PC-3 (cell line): Measurements from ENCODE around the gene MSTN. TPM values are rescaled to one million over a fixed set of nuclear protein-coding genes. Genes with fewer than 3 reads are reported as not detected.

Experiments
- ATAC-seq: fragments of 200-7000 bp; cut with Tn5 transposase; 2 replicates; pipeline ENCODE4 v1.9.1; 2020; ENCODE audit warnings: mild to moderate bottlenecking, moderate library complexity
- BruUV-seq: library from RNA; stranded (reverse); fragments of 400-500 nt; replicated peaks from 2 replicates; lab custom pipeline; 2021; lab: Mats Ljungman, UMichigan
- CTCF ChIA-PET: fragments of 300-600 bp; sonication (Branson Sonifier 250); formaldehyde crosslinking; loops from one replicate; lab custom pipeline; 2022; ENCODE audit warnings: antibody characterized with exemption; lab: Charles Lee
- POLR2A ChIA-PET: fragments of 300-600 bp; sonication (Branson Sonifier 250); formaldehyde crosslinking; loops from one replicate; lab custom pipeline; 2022; ENCODE audit warnings: antibody characterized with exemption; ENCODE audit not compliant: unreplicated experiment; lab: Charles Lee
- DNase-seq: peaks from one replicate; pipeline ENCODE4 v3.0.0-alpha.2; 2015
- H2AFZ ChIP-seq: fragments of 300-600 bp; sonication (generic); 2 replicates; pipeline ENCODE4 v1.6.0; 2016; ENCODE audit warnings: antibody characterized with exemption, low read length
- H3F3A ChIP-seq: fragments of 300-600 bp; sonication (generic); one replicate; pipeline ENCODE4 v1.6.0; 2017; ENCODE audit warnings: antibody characterized with exemption, low read length, control low read depth, mild to moderate bottlenecking; ENCODE audit not compliant: unreplicated experiment
- H3K27ac ChIP-seq: fragments of 300-600 bp; sonication (generic); 2 replicates; pipeline ENCODE4 v1.5.1; 2016; ENCODE audit warnings: mild to moderate bottlenecking, low read length
- H3K27me3 ChIP-seq: fragments of 300-600 bp; sonication (generic); 2 replicates; pipeline ENCODE4 v1.6.1; 2016; ENCODE audit warnings: low read length, mixed read lengths
- H3K36me3 ChIP-seq: fragments of 300-600 bp; sonication (generic); 2 replicates; pipeline ENCODE4 v1.6.1; 2016; ENCODE audit warnings: low read depth, mixed run types, low read length, mixed read lengths
- H3K4me1 ChIP-seq: fragments of 300-600 bp; sonication (generic); 2 replicates; pipeline ENCODE4 v1.5.1; 2016; ENCODE audit warnings: low read length; ENCODE audit not compliant: insufficient read depth
- H3K4me2 ChIP-seq: fragments of 300-600 bp; sonication (generic); 2 replicates; pipeline ENCODE4 v1.6.0; 2016; ENCODE audit warnings: low read length
- H3K4me3 ChIP-seq: fragments of 300-600 bp; sonication (generic); 2 replicates; pipeline ENCODE4 v1.5.1; 2016; ENCODE audit warnings: mild to moderate bottlenecking, low read length, mixed read lengths
- H3K79me2 ChIP-seq: fragments of 300-600 bp; sonication (generic); 2 replicates; pipeline ENCODE4 v1.6.1; 2017; ENCODE audit warnings: low read length, mixed read lengths
- H3K9ac ChIP-seq: fragments of 300-600 bp; sonication (generic); 2 replicates; pipeline ENCODE4 v1.6.0; 2016; ENCODE audit warnings: mild to moderate bottlenecking, low read length
- H3K9me2 ChIP-seq: fragments of 300-600 bp; sonication (generic); replicated peaks from 2 replicates; pipeline ENCODE4 v1.6.1; 2016; ENCODE audit warnings: mixed run types, low read length, mixed read lengths
- H3K9me3 ChIP-seq: fragments of 300-600 bp; sonication (generic); 2 replicates; pipeline ENCODE4 v1.6.1; 2016; ENCODE audit warnings: low read length, mixed read lengths
- H4K20me1 ChIP-seq: fragments of 300-600 bp; sonication (generic); 2 replicates; pipeline ENCODE4 v1.6.1; 2016; ENCODE audit warnings: low read length, mixed read lengths
- EZH2 ChIP-seq: fragments of 300-600 bp; sonication (generic); IDR thresholded peaks from one replicate; pipeline ENCODE4 v1.6.1; 2017; ENCODE audit warnings: antibody characterized with exemption, mild to moderate bottlenecking, low read length; ENCODE audit not compliant: unreplicated experiment
- EZH2phosphoT487 ChIP-seq: fragments of 300-600 bp; sonication (generic); IDR thresholded peaks from 2 replicates; pipeline ENCODE4 v1.6.1; 2018; ENCODE audit warnings: mild to moderate bottlenecking, antibody characterized with exemption, low read length, borderline replicate concordance
- intact Hi-C: fragments of 100-400 bp; cut with micrococcal nuclease; formaldehyde crosslinking; loops from 2 replicates; pipeline ENCODE4 v1.9.0; 2023
- total RNA-seq: library from RNA; depleted of rRNA; stranded (reverse); fragments of >200 nt; gene quantifications from 2 replicates; pipeline ENCODE4 v1.2.3, GENCODE V29; 2014
- TF ChIP-seq, protein P1 (sequence below): fragments of 300-600 bp; sonication (generic); conservative IDR thresholded peaks from 2 replicates; pipeline ENCODE4 v1.5.1; 2017; ENCODE audit warnings: antibody characterized with exemption, low read depth, mild to moderate bottlenecking, low read length

MSTN gene
- total RNA-seq, 1 experiment from 2014 or later = not detected

DNA sequence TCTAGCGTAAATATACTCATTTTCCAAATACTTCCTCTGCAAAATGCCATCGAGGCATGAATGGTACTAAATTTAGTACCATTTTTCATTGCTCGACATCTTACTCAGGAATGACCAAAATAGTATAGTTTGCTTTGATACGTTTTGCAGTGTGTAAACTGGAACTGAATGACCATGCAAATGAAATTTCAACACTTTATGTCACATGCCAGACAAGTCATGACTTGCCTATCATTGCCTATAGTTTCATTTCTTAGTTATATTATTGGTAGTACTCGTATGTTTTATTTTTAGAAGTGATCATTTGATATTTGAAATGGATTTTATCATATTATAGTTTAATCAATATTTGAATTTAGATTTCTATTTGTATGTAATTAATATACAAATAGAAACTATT, 9.1 kb downstream of the MSTN start:
- Histone ChIP-seq H3K9me2 (no peaks in the 10 kb centered on the region), H3F3A (no peaks in the 10 kb centered on the region), H3K27ac (no peak overlapping the region), H3K27me3 (no peaks in the 10 kb centered on the region), H3K36me3 (no peaks in the 10 kb centered on the region), H2AFZ (no peak overlapping the region), H4K20me1 (no peaks in the 10 kb centered on the region), H3K4me3 (no peak overlapping the region), H3K4me2 (no peak overlapping the region), H3K4me1 (no peaks in the 10 kb centered on the region), H3K9ac (no peak overlapping the region), H3K9me3 (no peaks in the 10 kb centered on the region), H3K79me2 (no peaks in the 10 kb centered on the region)
- intact Hi-C loops = no loop called here
- DNase-seq = no peak
- BruUV-seq = no TSS peak
- TF ChIP-seq, protein P1, sequence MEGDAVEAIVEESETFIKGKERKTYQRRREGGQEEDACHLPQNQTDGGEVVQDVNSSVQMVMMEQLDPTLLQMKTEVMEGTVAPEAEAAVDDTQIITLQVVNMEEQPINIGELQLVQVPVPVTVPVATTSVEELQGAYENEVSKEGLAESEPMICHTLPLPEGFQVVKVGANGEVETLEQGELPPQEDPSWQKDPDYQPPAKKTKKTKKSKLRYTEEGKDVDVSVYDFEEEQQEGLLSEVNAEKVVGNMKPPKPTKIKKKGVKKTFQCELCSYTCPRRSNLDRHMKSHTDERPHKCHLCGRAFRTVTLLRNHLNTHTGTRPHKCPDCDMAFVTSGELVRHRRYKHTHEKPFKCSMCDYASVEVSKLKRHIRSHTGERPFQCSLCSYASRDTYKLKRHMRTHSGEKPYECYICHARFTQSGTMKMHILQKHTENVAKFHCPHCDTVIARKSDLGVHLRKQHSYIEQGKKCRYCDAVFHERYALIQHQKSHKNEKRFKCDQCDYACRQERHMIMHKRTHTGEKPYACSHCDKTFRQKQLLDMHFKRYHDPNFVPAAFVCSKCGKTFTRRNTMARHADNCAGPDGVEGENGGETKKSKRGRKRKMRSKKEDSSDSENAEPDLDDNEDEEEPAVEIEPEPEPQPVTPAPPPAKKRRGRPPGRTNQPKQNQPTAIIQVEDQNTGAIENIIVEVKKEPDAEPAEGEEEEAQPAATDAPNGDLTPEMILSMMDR = no peak
- TF ChIP-seq EZH2phosphoT487 (no peak), EZH2 (no peak)
- ChIA-PET CTCF (no interaction called here), POLR2A (no interaction called here)
- ATAC-seq = no peak

DNA sequence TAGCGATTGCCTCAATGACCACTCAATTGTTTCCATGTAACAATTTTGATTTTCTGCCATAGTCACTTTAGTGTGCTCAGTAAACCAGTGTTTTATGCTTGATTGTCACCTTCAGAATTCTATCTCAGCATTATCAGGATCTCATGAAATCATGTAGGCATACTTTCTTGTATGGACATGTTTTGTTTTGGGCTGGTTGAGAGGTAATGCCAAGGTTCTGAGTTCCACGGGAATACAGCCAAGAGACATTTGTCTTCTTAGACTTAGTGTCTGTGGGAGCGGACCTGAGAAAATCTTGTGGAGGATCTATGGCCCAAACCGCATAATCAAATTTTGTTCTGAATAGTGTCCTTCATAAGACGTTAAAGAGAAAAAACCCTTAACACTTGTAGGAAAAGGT, 10.2 kb downstream of the MSTN start:
- no peaks in the 10 kb centered on the region for H3K79me2 ChIP-seq
- H3K27me3 ChIP-seq = peaks cover 2% of the 10 kb centered on the region; the same call in 1 of the 2 replicates
- H3K9ac ChIP-seq = no peak overlapping the region
- ChIA-PET CTCF (no interaction called here), POLR2A (no interaction called here)
- H3K9me3 ChIP-seq = no peaks in the 10 kb centered on the region
- no peaks in the 10 kb centered on the region for H3K9me2 ChIP-seq
- no peak for ATAC-seq
- DNase-seq = no peak
- no peaks in the 10 kb centered on the region for H4K20me1 ChIP-seq
- H3K27ac ChIP-seq = no peak overlapping the region
- no peaks in the 10 kb centered on the region for H3K4me1 ChIP-seq
- no peak overlapping the region for H2AFZ ChIP-seq
- H3K4me2 ChIP-seq = no peak overlapping the region
- no peak for TF ChIP-seq EZH2phosphoT487
- no peak for TF ChIP-seq EZH2
- TF ChIP-seq, protein P1 = no peak
- no TSS peak for BruUV-seq
- H3K4me3 ChIP-seq = no peak overlapping the region
- no peaks in the 10 kb centered on the region for H3K36me3 ChIP-seq
- no peaks in the 10 kb centered on the region for H3F3A ChIP-seq
- intact Hi-C loops = no loop called here

DNA sequence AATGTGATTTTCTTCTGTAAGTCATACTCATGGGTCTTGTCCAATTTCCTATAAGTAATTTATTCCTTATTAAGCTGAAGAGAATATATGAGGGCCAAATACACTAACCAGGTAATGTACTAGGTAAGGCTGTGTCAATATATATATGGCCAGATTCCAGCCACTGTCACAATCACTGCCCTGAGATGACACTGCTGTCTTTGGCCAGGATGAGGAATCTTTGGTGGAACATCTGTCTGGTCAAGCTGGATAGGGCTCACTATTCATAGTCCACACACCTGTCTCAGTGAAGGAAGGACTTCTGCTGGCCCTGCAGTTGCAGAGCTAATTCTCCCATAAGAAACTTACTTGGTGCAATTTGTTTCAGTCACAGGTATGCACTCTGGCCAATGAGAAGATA, 11.3 kb downstream of the MSTN start:
- ChIA-PET POLR2A (no interaction called here), CTCF (no interaction called here)
- Histone ChIP-seq H3K27ac (no peak overlapping the region), H4K20me1 (no peaks in the 10 kb centered on the region), H3K27me3 (peaks cover 8% of the 10 kb centered on the region; the same call in 1 of the 2 replicates), H3K9ac (no peak overlapping the region), H3K79me2 (no peaks in the 10 kb centered on the region), H3K4me1 (no peaks in the 10 kb centered on the region), H3K9me3 (no peaks in the 10 kb centered on the region), H3K4me2 (no peak overlapping the region), H3K4me3 (no peak overlapping the region), H3F3A (no peaks in the 10 kb centered on the region), H3K36me3 (no peaks in the 10 kb centered on the region), H3K9me2 (no peaks in the 10 kb centered on the region), H2AFZ (no peak overlapping the region)
- TF ChIP-seq EZH2 (no peak), EZH2phosphoT487 (no peak)
- TF ChIP-seq, protein P1 = no peak
- intact Hi-C loops = no loop called here
- ATAC-seq = no peak
- no TSS peak for BruUV-seq
- DNase-seq = no peak
